ENCODE results near the gene CCR8. TPM values are rescaled to one million over a fixed set of nuclear protein-coding genes. Genes with fewer than 3 reads are reported as not detected.

Gene CCR8
- total RNA-seq, 1 experiment from 2014 or later = not detected

- H3K4me2 ChIP-seq = no peak overlapping the region
- H3K27ac ChIP-seq = no peak overlapping the region
- no peak overlapping the region for H2AFZ ChIP-seq
- H3F3A ChIP-seq (ENCODE audit: insufficient read depth, low read depth) = no peaks in the 10 kb centered on the region
- ChIA-PET CTCF (no interaction called here), POLR2A (ENCODE audit: unreplicated experiment) (no interaction called here)
- H3K36me3 ChIP-seq (ENCODE audit: low read depth) = no peaks in the 10 kb centered on the region
- H3K9me3 ChIP-seq (ENCODE audit: insufficient read depth, low read depth) = no peaks in the 10 kb centered on the region
- no peak for DNase-seq
- H4K20me1 ChIP-seq (ENCODE audit: insufficient read depth) = no peaks in the 10 kb centered on the region
- TF ChIP-seq EZH2 (IDR thresholded peaks at IDR 0.05; ENCODE audit: low read depth) = no peak
- TF ChIP-seq CTCF (conservative IDR thresholded peaks at IDR 0.05) = no peak
- no peak overlapping the region for H3K4me3 ChIP-seq
- BruUV-seq (replicated peaks) = no TSS peak
- H3K4me1 ChIP-seq (replicated peaks; ENCODE audit: insufficient read depth) = no peaks in the 10 kb centered on the region
- H3K9me2 ChIP-seq (ENCODE audit: insufficient read depth) = no peaks in the 10 kb centered on the region
- peaks cover 10% of the 10 kb centered on the region; the same call in 1 of the 2 replicates for H3K27me3 ChIP-seq (ENCODE audit: insufficient read depth, low read depth)
- no peaks in the 10 kb centered on the region for H3K79me2 ChIP-seq (ENCODE audit: low read depth)
- intact Hi-C loops (cut with micrococcal nuclease; ENCODE audit: unreplicated experiment) = no loop called here
Measured at GRCh38 chr3:39338201-39338600, 8.7 kb downstream of the CCR8 start.

- Histone ChIP-seq H3K4me2 (no peak overlapping the region), H3K9me3 (ENCODE audit: insufficient read depth, low read depth) (no peaks in the 10 kb centered on the region), H3K4me3 (no peak overlapping the region), H3K27ac (no peak overlapping the region), H3K4me1 (replicated peaks; ENCODE audit: insufficient read depth) (no peaks in the 10 kb centered on the region), H4K20me1 (ENCODE audit: insufficient read depth) (no peaks in the 10 kb centered on the region), H2AFZ (no peak overlapping the region), H3K27me3 (ENCODE audit: insufficient read depth, low read depth) (peaks cover 10% of the 10 kb centered on the region; the same call in 1 of the 2 replicates), H3K9me2 (ENCODE audit: insufficient read depth) (no peaks in the 10 kb centered on the region), H3K79me2 (ENCODE audit: low read depth) (no peaks in the 10 kb centered on the region), H3F3A (ENCODE audit: insufficient read depth, low read depth) (no peaks in the 10 kb centered on the region), H3K36me3 (ENCODE audit: low read depth) (no peaks in the 10 kb centered on the region)
- TF ChIP-seq CTCF (conservative IDR thresholded peaks at IDR 0.05) (no peak), EZH2 (IDR thresholded peaks at IDR 0.05; ENCODE audit: low read depth) (no peak)
- DNase-seq = no peak
- ChIA-PET POLR2A (ENCODE audit: unreplicated experiment) (no interaction called here), CTCF (no interaction called here)
- intact Hi-C loops (cut with micrococcal nuclease; ENCODE audit: unreplicated experiment) = no loop called here
- BruUV-seq (replicated peaks) = no TSS peak
Measured at GRCh38 chr3:39339086-39339485, 9.6 kb downstream of the CCR8 start.

GRCh38 chr3:39343076-39343717, 13.7 kb downstream of the CCR8 start:
- intact Hi-C loops (cut with micrococcal nuclease; ENCODE audit: unreplicated experiment) = no loop called here
- no peaks in the 10 kb centered on the region for H3K9me2 ChIP-seq (ENCODE audit: insufficient read depth)
- ChIA-PET CTCF (no interaction called here), POLR2A (ENCODE audit: unreplicated experiment) (no interaction called here)
- no peak overlapping the region for H3K4me3 ChIP-seq
- H4K20me1 ChIP-seq (ENCODE audit: insufficient read depth) = no peaks in the 10 kb centered on the region
- DNase-seq = no peak
- no peak overlapping the region for H3K27ac ChIP-seq
- H3K4me1 ChIP-seq (replicated peaks; ENCODE audit: insufficient read depth) = no peaks in the 10 kb centered on the region
- H2AFZ ChIP-seq = no peak overlapping the region
- no peaks in the 10 kb centered on the region for H3K27me3 ChIP-seq (ENCODE audit: insufficient read depth, low read depth)
- no peak overlapping the region for H3K4me2 ChIP-seq
- no peaks in the 10 kb centered on the region for H3K36me3 ChIP-seq (ENCODE audit: low read depth)
- no peak for TF ChIP-seq EZH2 (IDR thresholded peaks at IDR 0.05; ENCODE audit: low read depth)
- no peak for TF ChIP-seq CTCF (conservative IDR thresholded peaks at IDR 0.05)
- no TSS peak for BruUV-seq (replicated peaks)
- H3K9me3 ChIP-seq (ENCODE audit: insufficient read depth, low read depth) = no peaks in the 10 kb centered on the region
- no peaks in the 10 kb centered on the region for H3F3A ChIP-seq (ENCODE audit: insufficient read depth, low read depth)
- H3K79me2 ChIP-seq (ENCODE audit: low read depth) = no peaks in the 10 kb centered on the region

Measured in PC-9 (cell line).